ENCODE measurements around the gene EML1. TPM values are rescaled to one million over a fixed set of nuclear protein-coding genes. Genes with fewer than 3 reads are reported as not detected.
A peak's percentile ranks its signal among the peaks of the same experiment; 100 is the strongest.

EML1 gene
- total RNA-seq, 1 experiment from 2014 or later = 16.1 TPM

- DNase-seq (ENCODE audit: low spot score) (no peak), ATAC-seq (no peak)
- CTCF ChIA-PET = interaction anchor here (1.3 to 2.8 kb wide), 2 partner anchors 41 to 60 kb away, joined by 3 to 22 read pairs; no protein-coding TSS in a partner anchor
- POLR2A ChIA-PET = no interaction called here
- Mint-ChIP-seq H3K27ac (no peak overlapping the region), H3K4me1 (peaks cover 22% of the 10 kb centered on the region), H3K4me3 (no peak overlapping the region), H3K27me3 (ENCODE audit: low read depth) (peaks cover 20% of the 10 kb centered on the region), H3K36me3 (no peaks in the 10 kb centered on the region), H3K9me3 (no peaks in the 10 kb centered on the region)
- TF ChIP-seq ZNF219 (CRISPR knock-in tag; IDR thresholded peaks at IDR 0.05; ENCODE audit: borderline replicate concordance) (no peak), GABPB1 (CRISPR knock-in tag; IDR thresholded peaks at IDR 0.05) (peak; percentile 50), RELA (CRISPR knock-in tag; IDR thresholded peaks at IDR 0.05; ENCODE audit: borderline replicate concordance) (no peak), SP1 (CRISPR knock-in tag; conservative IDR thresholded peaks at IDR 0.05) (no peak)
- TF ChIP-seq, protein P1, sequence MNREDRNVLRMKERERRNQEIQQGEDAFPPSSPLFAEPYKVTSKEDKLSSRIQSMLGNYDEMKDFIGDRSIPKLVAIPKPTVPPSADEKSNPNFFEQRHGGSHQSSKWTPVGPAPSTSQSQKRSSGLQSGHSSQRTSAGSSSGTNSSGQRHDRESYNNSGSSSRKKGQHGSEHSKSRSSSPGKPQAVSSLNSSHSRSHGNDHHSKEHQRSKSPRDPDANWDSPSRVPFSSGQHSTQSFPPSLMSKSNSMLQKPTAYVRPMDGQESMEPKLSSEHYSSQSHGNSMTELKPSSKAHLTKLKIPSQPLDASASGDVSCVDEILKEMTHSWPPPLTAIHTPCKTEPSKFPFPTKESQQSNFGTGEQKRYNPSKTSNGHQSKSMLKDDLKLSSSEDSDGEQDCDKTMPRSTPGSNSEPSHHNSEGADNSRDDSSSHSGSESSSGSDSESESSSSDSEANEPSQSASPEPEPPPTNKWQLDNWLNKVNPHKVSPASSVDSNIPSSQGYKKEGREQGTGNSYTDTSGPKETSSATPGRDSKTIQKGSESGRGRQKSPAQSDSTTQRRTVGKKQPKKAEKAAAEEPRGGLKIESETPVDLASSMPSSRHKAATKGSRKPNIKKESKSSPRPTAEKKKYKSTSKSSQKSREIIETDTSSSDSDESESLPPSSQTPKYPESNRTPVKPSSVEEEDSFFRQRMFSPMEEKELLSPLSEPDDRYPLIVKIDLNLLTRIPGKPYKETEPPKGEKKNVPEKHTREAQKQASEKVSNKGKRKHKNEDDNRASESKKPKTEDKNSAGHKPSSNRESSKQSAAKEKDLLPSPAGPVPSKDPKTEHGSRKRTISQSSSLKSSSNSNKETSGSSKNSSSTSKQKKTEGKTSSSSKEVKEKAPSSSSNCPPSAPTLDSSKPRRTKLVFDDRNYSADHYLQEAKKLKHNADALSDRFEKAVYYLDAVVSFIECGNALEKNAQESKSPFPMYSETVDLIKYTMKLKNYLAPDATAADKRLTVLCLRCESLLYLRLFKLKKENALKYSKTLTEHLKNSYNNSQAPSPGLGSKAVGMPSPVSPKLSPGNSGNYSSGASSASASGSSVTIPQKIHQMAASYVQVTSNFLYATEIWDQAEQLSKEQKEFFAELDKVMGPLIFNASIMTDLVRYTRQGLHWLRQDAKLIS (CRISPR knock-in tag; IDR thresholded peaks at IDR 0.05; ENCODE audit: borderline replicate concordance) = no peak
- TF ChIP-seq, protein P2, sequence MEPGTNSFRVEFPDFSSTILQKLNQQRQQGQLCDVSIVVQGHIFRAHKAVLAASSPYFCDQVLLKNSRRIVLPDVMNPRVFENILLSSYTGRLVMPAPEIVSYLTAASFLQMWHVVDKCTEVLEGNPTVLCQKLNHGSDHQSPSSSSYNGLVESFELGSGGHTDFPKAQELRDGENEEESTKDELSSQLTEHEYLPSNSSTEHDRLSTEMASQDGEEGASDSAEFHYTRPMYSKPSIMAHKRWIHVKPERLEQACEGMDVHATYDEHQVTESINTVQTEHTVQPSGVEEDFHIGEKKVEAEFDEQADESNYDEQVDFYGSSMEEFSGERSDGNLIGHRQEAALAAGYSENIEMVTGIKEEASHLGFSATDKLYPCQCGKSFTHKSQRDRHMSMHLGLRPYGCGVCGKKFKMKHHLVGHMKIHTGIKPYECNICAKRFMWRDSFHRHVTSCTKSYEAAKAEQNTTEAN (CRISPR knock-in tag; IDR thresholded peaks at IDR 0.05) = no peak
Observed at GRCh38 chr14:99790978-99791376, 2.2 kb upstream of the EML1 start.

GRCh38 chr14:99791476-99792209, 1.6 kb upstream of the EML1 start:
- no peak overlapping the region for H3K27ac Mint-ChIP-seq
- POLR2A ChIA-PET = no interaction called here

More at GRCh38 chr14:99791476-99792209, 1.6 kb upstream of the EML1 start:
- CTCF ChIA-PET = interaction anchor here (0.6 to 2.8 kb wide), 5 partner anchors 27 to 108 kb away, joined by 3 to 22 read pairs (median 3); partner anchors contain the start of gene CYP46A1
- peaks cover 22% of the 10 kb centered on the region for H3K4me1 Mint-ChIP-seq
- peaks cover 20% of the 10 kb centered on the region for H3K27me3 Mint-ChIP-seq (ENCODE audit: low read depth)
- H3K9me3 Mint-ChIP-seq = no peaks in the 10 kb centered on the region
- DNase-seq (ENCODE audit: low spot score) = no peak
- no peaks in the 10 kb centered on the region for H3K36me3 Mint-ChIP-seq
- H3K4me3 Mint-ChIP-seq = peak overlapping the region; percentile 74; the same call in 1 of the 2 replicates
- TF ChIP-seq NR2C2 (CRISPR knock-in tag; IDR thresholded peaks at IDR 0.05) (no peak), FOXP1 (CRISPR knock-in tag; IDR thresholded peaks at IDR 0.05; ENCODE audit: borderline replicate concordance) (no peak), ATF1 (CRISPR knock-in tag; IDR thresholded peaks at IDR 0.05) (no peak), PREB (CRISPR knock-in tag; IDR thresholded peaks at IDR 0.05; ENCODE audit: borderline replicate concordance) (no peak), ELF4 (CRISPR knock-in tag; IDR thresholded peaks at IDR 0.05; ENCODE audit: low read depth) (no peak), FOXJ3 (CRISPR knock-in tag; IDR thresholded peaks at IDR 0.05; ENCODE audit: borderline replicate concordance) (no peak), HMGA2 (CRISPR knock-in tag; IDR thresholded peaks at IDR 0.05) (no peak), ZNF232 (CRISPR knock-in tag; IDR thresholded peaks at IDR 0.05) (no peak), SP1 (CRISPR knock-in tag; conservative IDR thresholded peaks at IDR 0.05) (no peak), E2F5 (CRISPR knock-in tag; IDR thresholded peaks at IDR 0.05) (no peak), TCF7 (CRISPR knock-in tag; IDR thresholded peaks at IDR 0.05; ENCODE audit: low read depth) (no peak), SOX15 (CRISPR knock-in tag; IDR thresholded peaks at IDR 0.05) (no peak), ZNF317 (CRISPR knock-in tag; IDR thresholded peaks at IDR 0.05; ENCODE audit: borderline replicate concordance, low read depth) (no peak), FOXK1 (CRISPR knock-in tag; IDR thresholded peaks at IDR 0.05) (no peak), TP53 (CRISPR knock-in tag; IDR thresholded peaks at IDR 0.05) (no peak)
- TF ChIP-seq, protein P3, sequence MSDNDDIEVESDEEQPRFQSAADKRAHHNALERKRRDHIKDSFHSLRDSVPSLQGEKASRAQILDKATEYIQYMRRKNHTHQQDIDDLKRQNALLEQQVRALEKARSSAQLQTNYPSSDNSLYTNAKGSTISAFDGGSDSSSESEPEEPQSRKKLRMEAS (CRISPR knock-in tag; IDR thresholded peaks at IDR 0.05) = no peak
- TF ChIP-seq, protein P4, sequence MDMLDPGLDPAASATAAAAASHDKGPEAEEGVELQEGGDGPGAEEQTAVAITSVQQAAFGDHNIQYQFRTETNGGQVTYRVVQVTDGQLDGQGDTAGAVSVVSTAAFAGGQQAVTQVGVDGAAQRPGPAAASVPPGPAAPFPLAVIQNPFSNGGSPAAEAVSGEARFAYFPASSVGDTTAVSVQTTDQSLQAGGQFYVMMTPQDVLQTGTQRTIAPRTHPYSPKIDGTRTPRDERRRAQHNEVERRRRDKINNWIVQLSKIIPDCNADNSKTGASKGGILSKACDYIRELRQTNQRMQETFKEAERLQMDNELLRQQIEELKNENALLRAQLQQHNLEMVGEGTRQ (CRISPR knock-in tag; IDR thresholded peaks at IDR 0.05) = no peak
- TF ChIP-seq, protein P2 (CRISPR knock-in tag; IDR thresholded peaks at IDR 0.05) = no peak
- TF ChIP-seq, protein P5, sequence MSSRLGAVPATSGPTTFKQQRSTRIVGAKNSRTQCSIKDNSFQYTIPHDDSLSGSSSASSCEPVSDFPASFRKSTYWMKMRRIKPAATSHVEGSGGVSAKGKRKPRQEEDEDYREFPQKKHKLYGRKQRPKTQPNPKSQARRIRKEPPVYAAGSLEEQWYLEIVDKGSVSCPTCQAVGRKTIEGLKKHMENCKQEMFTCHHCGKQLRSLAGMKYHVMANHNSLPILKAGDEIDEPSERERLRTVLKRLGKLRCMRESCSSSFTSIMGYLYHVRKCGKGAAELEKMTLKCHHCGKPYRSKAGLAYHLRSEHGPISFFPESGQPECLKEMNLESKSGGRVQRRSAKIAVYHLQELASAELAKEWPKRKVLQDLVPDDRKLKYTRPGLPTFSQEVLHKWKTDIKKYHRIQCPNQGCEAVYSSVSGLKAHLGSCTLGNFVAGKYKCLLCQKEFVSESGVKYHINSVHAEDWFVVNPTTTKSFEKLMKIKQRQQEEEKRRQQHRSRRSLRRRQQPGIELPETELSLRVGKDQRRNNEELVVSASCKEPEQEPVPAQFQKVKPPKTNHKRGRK (CRISPR knock-in tag; IDR thresholded peaks at IDR 0.05; ENCODE audit: borderline replicate concordance) = no peak
- no peak for ATAC-seq

Measured in WTC11 (cell line).